ENCODE measurements around the gene THOC6.

The THOC6 gene

DNA sequence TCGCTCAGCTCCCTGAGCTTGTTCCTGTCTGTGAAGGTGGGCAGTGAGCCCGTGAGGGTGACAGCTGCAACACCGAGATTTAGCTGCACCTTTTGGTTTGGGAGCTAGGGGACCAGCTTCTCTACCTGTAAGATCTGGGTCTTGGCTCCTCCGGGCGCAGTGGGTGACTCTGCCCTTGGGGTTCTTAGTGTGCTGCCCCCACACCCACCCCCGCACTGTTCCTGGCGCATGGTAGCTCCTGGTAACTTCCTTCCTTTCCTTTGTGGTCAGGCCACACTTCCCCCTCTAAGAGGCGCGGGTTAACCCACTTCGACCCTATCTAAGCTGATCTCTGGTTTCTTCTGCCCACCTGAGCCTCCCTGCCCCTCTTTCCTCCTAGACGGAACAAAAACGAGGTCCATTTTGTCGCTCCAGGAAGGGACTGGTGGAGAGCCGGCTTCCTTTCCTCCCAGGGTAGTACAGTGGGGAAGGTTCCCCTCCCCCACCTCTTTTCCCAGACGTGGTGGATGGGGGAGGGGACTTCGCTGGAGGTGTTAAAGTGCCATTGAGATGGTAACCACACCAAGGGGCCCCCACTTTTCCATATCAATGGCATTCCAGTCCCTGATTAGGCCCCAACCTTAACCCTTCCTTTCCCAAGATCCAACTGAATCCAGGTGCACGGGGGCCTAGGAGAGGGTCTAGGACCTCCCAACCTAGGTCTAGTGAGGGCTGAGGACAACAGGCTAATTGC, 15.7 kb upstream of the THOC6 start:
- TF ChIP-seq, protein P1, sequence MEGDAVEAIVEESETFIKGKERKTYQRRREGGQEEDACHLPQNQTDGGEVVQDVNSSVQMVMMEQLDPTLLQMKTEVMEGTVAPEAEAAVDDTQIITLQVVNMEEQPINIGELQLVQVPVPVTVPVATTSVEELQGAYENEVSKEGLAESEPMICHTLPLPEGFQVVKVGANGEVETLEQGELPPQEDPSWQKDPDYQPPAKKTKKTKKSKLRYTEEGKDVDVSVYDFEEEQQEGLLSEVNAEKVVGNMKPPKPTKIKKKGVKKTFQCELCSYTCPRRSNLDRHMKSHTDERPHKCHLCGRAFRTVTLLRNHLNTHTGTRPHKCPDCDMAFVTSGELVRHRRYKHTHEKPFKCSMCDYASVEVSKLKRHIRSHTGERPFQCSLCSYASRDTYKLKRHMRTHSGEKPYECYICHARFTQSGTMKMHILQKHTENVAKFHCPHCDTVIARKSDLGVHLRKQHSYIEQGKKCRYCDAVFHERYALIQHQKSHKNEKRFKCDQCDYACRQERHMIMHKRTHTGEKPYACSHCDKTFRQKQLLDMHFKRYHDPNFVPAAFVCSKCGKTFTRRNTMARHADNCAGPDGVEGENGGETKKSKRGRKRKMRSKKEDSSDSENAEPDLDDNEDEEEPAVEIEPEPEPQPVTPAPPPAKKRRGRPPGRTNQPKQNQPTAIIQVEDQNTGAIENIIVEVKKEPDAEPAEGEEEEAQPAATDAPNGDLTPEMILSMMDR (IDR thresholded peaks at IDR 0.05; ENCODE audit: low read length), result no peak
- no peak for TF ChIP-seq EZH2 (IDR thresholded peaks at IDR 0.05; ENCODE audit: borderline replicate concordance, low read length)
- H3F3A ChIP-seq (ENCODE audit: insufficient read depth, low read length), result no peaks in the 10 kb centered on the region
- no peak overlapping the region for H3K27ac ChIP-seq (ENCODE audit: low read depth, low read length, poor library complexity, severe bottlenecking)
- no peak overlapping the region for H3K9ac ChIP-seq (ENCODE audit: low read length)
- no peaks in the 10 kb centered on the region for H3K36me3 ChIP-seq (ENCODE audit: insufficient read depth, low read length)
- no peaks in the 10 kb centered on the region for H3K9me2 ChIP-seq (ENCODE audit: low read depth, low read length)
- no peaks in the 10 kb centered on the region for H4K20me1 ChIP-seq (ENCODE audit: insufficient read depth, low read length)
- H3K4me1 ChIP-seq (ENCODE audit: insufficient read depth, low read length, severe bottlenecking), result peaks cover 4% of the 10 kb centered on the region
- no peak overlapping the region for H3K4me3 ChIP-seq (ENCODE audit: low read depth, low read length, poor library complexity, severe bottlenecking)
- no peaks in the 10 kb centered on the region for H3K9me3 ChIP-seq (ENCODE audit: low read length)
- H3K79me2 ChIP-seq (ENCODE audit: insufficient read depth, low read length), result no peaks in the 10 kb centered on the region
- H3K27me3 ChIP-seq (ENCODE audit: insufficient read depth, low read length), result peaks cover 26% of the 10 kb centered on the region
- H3K4me2 ChIP-seq (ENCODE audit: low read length), result no peak overlapping the region
- no peak overlapping the region for H2AFZ ChIP-seq (ENCODE audit: low read length)

DNA sequence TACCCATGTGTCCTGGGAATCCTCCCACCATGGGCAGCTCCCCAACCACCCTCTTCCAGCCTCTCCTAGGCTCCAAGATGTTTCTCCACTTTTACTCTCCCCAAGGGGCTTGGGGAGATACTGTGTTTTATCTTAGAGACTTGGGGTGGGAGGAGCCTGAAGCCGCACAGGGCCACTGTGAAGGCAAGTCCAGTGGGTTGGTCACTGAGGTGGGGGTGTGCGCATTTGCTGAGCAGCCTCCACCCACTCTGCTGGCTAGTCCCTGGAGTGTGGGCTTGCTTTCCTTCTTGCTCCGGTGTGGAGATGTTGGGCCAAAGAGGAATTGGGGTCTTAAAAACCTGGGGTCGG, 15.2 kb upstream of the THOC6 start:
- no peak overlapping the region for H2AFZ ChIP-seq (ENCODE audit: low read length)
- no peak overlapping the region for H3K4me2 ChIP-seq (ENCODE audit: low read length)
- no peaks in the 10 kb centered on the region for H3K36me3 ChIP-seq (ENCODE audit: insufficient read depth, low read length)
- H3K9me3 ChIP-seq (ENCODE audit: low read length), result no peaks in the 10 kb centered on the region
- H3F3A ChIP-seq (ENCODE audit: insufficient read depth, low read length), result no peaks in the 10 kb centered on the region
- no peak overlapping the region for H3K27ac ChIP-seq (ENCODE audit: low read depth, low read length, poor library complexity, severe bottlenecking)
- H3K4me3 ChIP-seq (ENCODE audit: low read depth, low read length, poor library complexity, severe bottlenecking), result no peak overlapping the region
- H3K9ac ChIP-seq (ENCODE audit: low read length), result no peak overlapping the region
- no peaks in the 10 kb centered on the region for H3K79me2 ChIP-seq (ENCODE audit: insufficient read depth, low read length)
- no peaks in the 10 kb centered on the region for H3K9me2 ChIP-seq (ENCODE audit: low read depth, low read length)
- peaks cover 29% of the 10 kb centered on the region for H3K27me3 ChIP-seq (ENCODE audit: insufficient read depth, low read length)
- no peak for TF ChIP-seq EZH2 (IDR thresholded peaks at IDR 0.05; ENCODE audit: borderline replicate concordance, low read length)
- TF ChIP-seq, protein P1 (IDR thresholded peaks at IDR 0.05; ENCODE audit: low read length), result no peak
- H4K20me1 ChIP-seq (ENCODE audit: insufficient read depth, low read length), result no peaks in the 10 kb centered on the region
- H3K4me1 ChIP-seq (ENCODE audit: insufficient read depth, low read length, severe bottlenecking), result peaks cover 4% of the 10 kb centered on the region

DNA sequence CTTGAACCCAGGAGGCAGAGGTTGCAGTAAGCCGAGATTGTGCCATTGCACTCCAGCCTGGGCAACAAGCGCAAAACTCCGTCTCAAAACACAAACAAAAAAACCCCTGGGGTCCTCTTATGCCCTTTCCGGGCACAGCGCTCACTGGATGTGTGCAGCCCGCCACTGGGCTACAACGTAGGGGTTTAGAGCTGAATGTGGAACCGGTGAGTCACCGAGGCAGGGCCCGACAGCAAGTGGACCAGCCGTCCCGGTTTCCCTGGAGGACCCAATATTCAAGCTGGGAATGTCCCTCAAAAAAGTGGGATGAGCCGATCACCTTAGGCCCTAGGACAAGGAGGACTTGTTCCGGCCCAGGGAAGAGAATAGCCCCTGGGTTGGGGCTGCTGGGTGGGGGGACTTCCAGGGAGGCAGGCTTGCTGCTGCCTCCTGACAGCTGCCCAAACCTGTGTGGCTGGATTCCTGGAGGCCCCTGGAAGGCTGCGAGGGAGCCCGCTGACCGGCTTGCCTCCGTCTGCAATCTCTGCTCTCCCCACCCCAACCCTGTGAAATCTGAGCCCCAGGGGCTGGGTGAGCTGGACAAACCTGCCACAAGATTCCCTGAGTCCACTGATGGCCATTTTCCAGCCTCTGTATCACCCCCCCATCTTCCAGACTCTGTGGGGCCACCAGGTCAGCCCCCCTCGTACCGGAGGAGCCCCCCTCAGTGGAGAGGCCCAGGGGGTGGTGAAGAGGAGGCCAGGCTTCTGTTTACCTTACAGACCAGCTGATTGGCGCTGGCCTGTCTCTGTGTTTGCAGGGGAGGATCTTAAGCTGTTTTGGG, 14.1 kb upstream of the THOC6 start:
- H3K4me2 ChIP-seq (ENCODE audit: low read length), result no peak overlapping the region
- H3K4me1 ChIP-seq (ENCODE audit: insufficient read depth, low read length, severe bottlenecking), result peaks cover 2% of the 10 kb centered on the region
- no peak overlapping the region for H3K9ac ChIP-seq (ENCODE audit: low read length)

More for the DNA sequence above, 14.1 kb upstream of the THOC6 start:
- no peaks in the 10 kb centered on the region for H3F3A ChIP-seq (ENCODE audit: insufficient read depth, low read length)
- no peaks in the 10 kb centered on the region for H3K9me3 ChIP-seq (ENCODE audit: low read length)
- H2AFZ ChIP-seq (ENCODE audit: low read length), result no peak overlapping the region
- no peak overlapping the region for H3K4me3 ChIP-seq (ENCODE audit: low read depth, low read length, poor library complexity, severe bottlenecking)
- no peak overlapping the region for H3K27ac ChIP-seq (ENCODE audit: low read depth, low read length, poor library complexity, severe bottlenecking)
- no peaks in the 10 kb centered on the region for H3K79me2 ChIP-seq (ENCODE audit: insufficient read depth, low read length)
- H4K20me1 ChIP-seq (ENCODE audit: insufficient read depth, low read length), result no peaks in the 10 kb centered on the region
- peaks cover 29% of the 10 kb centered on the region for H3K27me3 ChIP-seq (ENCODE audit: insufficient read depth, low read length)
- no peaks in the 10 kb centered on the region for H3K9me2 ChIP-seq (ENCODE audit: low read depth, low read length)
- no peak for TF ChIP-seq EZH2 (IDR thresholded peaks at IDR 0.05; ENCODE audit: borderline replicate concordance, low read length)
- TF ChIP-seq, protein P1 (IDR thresholded peaks at IDR 0.05; ENCODE audit: low read length), result no peak
- no peaks in the 10 kb centered on the region for H3K36me3 ChIP-seq (ENCODE audit: insufficient read depth, low read length)

Measured in OCI-LY1 (cell line).